Thyroid gland (tissue), 4 donors: ENCODE data around the gene UBE2E2.

ENCODE experiments used
- POLR2A ChIP-seq, 2 donors: fragments of 450-650 bp; IDR thresholded peaks; one replicate each; pipeline ENCODE4 v1.6.1; 2017; ENCODE audit warnings: antibody characterized with exemption in 2 of 2, mild to moderate bottlenecking in 2 of 2, moderate library complexity in 1 of 2
- TF ChIP-seq, protein P1 (sequence below), 6 experiments: fragments of 200-600 bp in 3 of 6; fragments of 450-650 bp in 3 of 6; sonication (generic) in 3 of 6; IDR thresholded peaks; one replicate each; pipeline ENCODE4 v1.5.1; 2016 to 2019; ENCODE audit warnings: antibody characterized with exemption in 6 of 6, mild to moderate bottlenecking in 2 of 6, inconsistent platforms in 1 of 6, moderate library complexity in 1 of 6

DNA sequence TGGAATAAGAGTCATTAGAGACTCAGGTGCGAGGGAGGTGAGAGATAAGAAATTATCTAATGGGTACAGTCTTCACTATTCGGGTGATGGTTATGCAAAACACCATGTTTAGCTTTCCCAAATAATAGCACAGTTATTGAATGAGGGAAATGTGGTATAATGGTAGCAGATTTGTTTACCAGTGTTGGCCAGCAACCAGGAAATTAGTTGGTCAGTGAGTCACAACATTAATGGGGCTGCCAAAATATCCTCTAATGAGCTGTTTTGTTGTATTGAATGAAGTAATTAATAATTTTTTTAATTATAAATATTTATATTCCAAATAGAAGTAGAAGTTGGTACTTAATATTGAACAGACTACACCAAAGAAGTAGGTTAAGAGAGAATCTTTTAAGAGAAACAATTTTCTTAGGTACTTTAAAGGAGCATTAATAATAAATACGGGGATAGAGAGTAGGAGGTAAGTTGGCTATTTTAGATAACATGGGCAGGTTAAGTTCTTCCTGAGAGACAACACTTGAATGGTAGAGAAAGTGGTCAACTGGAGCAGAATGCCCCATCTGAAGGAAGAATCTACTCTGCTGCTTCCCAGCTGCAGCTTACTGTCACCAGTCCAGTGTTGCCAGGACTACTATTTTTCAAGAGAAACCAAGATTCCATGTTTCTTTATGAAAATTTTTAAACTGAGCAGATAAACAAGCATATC is 218.8 kb downstream of the UBE2E2 start:
- TF ChIP-seq, protein P1, sequence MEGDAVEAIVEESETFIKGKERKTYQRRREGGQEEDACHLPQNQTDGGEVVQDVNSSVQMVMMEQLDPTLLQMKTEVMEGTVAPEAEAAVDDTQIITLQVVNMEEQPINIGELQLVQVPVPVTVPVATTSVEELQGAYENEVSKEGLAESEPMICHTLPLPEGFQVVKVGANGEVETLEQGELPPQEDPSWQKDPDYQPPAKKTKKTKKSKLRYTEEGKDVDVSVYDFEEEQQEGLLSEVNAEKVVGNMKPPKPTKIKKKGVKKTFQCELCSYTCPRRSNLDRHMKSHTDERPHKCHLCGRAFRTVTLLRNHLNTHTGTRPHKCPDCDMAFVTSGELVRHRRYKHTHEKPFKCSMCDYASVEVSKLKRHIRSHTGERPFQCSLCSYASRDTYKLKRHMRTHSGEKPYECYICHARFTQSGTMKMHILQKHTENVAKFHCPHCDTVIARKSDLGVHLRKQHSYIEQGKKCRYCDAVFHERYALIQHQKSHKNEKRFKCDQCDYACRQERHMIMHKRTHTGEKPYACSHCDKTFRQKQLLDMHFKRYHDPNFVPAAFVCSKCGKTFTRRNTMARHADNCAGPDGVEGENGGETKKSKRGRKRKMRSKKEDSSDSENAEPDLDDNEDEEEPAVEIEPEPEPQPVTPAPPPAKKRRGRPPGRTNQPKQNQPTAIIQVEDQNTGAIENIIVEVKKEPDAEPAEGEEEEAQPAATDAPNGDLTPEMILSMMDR (IDR thresholded peaks at IDR 0.05) = no peak
- no peak for TF ChIP-seq POLR2A (IDR thresholded peaks at IDR 0.05)
